ENCODE data around the gene WNT5B. TPM values are rescaled to one million over a fixed set of nuclear protein-coding genes. Genes with fewer than 3 reads are reported as not detected.

Gene WNT5B
- total and polyA plus RNA-seq, 11 donors: 0.52 to 3.9 (median 1.3) TPM

DNA sequence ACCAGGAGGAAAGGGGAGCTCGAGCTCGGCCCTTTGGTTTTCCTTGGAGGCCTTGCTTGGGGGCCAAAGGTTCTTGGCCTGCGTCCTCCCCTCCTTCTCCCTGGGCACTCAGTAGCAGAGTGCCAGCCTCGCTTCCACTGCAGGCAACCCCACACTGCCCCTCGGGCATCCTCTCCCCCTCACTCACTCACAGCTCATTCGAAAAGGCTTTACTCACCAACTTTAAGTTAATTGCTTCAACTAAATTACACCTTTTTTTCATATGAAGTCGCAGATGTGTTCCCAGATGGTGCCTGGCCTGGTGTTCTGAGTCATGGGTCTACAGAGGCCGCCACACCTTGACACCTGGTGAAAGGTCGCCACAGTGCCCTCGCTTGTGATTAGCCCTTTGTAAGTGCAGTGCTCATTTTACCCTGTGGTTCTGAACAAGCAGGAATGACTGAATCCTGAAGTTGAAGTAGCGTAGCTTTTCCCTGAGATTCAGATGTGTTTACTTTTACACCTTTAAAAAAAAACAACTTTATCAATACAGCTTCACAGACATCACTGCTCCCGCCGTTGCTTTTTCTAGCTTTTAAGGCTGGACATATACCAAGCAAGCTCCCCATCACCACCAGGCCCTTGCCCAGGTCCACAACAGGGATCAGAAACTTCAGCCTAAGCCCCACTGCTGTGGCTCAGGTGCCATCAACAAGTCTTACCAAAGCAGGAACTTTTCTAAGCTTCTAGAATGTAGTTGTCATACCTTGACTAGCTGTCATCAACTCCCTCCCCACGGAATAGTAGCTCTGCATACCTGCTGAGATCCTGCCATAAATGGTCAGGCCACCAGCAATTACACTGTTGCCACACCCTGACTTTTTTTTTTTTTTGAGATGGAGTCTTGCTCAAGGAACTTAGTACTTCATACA, 41.6 kb downstream of the WNT5B start:
- 79 to 82% (median 80%) methylated on average over 14 of the region's 14 CpGs for WGBS, 4 donors
- H3K4me3 ChIP-seq: no peak overlapping the region
- peak overlapping the region in 9 of 12 donors; percentile 30 to 94 (median 83) for H3K27ac ChIP-seq
- DNase-seq (no peak), ATAC-seq (no peak)
- no peaks in the 10 kb centered on the region for H3K27me3 ChIP-seq
- H3K4me1 ChIP-seq: peaks cover 0 to 28% (median 11%) of the 10 kb centered on the region in 12 donors
- TF ChIP-seq POLR2A (IDR thresholded peaks at IDR 0.05) (no peak), CTCF (IDR thresholded peaks at IDR 0.05) (no peak)
- no peaks in the 10 kb centered on the region for H3K36me3 ChIP-seq
- intact Hi-C loops (cut with DNase I): no loop called here
- H3K9me3 ChIP-seq: peaks cover 0 to 1% (median 0%) of the 10 kb centered on the region in 12 donors

- TF ChIP-seq CTCF (IDR thresholded peaks at IDR 0.05) (no peak), POLR2A (IDR thresholded peaks at IDR 0.05) (no peak)
- H3K9me3 ChIP-seq: peaks cover 0 to 14% (median 0%) of the 10 kb centered on the region in 12 donors
- H3K27ac ChIP-seq: no peak overlapping the region
- no peak for ATAC-seq
- H3K27me3 ChIP-seq: no peaks in the 10 kb centered on the region
- no peak overlapping the region for H3K4me3 ChIP-seq
- peaks cover 0 to 10% (median 7%) of the 10 kb centered on the region in 12 donors for H3K4me1 ChIP-seq
- WGBS, 4 donors: 92 to 94% (median 93%) methylated on average over 3 of the region's 3 CpGs
- H3K36me3 ChIP-seq: no peaks in the 10 kb centered on the region
- no peak for DNase-seq
- intact Hi-C loops (cut with DNase I): no loop called here
Measured at GRCh38 chr12:1676043-1676442, 47.0 kb downstream of the WNT5B start.

DNA sequence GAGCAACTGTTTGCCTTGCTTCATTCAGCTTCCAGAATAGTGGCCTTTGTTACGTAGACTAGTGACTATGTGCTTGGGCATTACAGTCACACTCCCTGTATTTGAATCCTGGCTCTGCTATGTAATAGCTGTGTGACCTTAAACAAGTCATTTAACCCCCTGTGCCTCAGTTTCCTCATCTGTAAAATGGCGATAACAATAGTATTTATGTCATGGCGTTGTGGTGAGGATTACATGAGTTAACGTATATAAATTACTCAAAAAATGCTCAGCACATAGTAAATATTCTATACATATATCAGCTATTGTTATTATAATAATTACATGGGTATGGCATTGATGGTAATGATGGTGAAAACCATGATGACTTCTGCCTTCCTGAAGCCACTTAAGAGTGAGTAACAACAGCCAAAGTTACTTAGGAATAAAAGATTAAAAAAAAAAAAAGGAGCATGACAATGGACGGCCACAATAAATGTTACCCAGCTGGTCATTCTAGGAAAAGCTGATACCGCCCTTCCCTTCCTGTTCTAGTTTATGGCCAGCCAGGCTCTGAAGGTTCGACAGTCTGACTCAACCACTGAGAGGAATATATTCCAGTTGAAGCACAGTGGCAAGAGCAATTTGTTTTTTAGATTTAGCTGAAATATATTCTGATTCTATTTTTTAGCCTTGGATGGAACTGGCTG, 51.9 kb downstream of the WNT5B start:
- TF ChIP-seq CTCF (IDR thresholded peaks at IDR 0.05) (no peak), POLR2A (IDR thresholded peaks at IDR 0.05) (peak in 1 of 2 donors; percentile 35)
- Histone ChIP-seq H3K4me3 (no peak overlapping the region), H3K36me3 (no peaks in the 10 kb centered on the region), H3K27ac (peak overlapping the region; percentile 9 to 82 (median 60)), H3K27me3 (no peaks in the 10 kb centered on the region), H3K9me3 (peaks cover 0 to 10% (median 0%) of the 10 kb centered on the region in 12 donors), H3K4me1 (peaks cover 0 to 19% (median 11%) of the 10 kb centered on the region in 12 donors)
- DNase-seq: peak in 1 of 5 donors; percentile 29
- intact Hi-C loops (cut with DNase I): no loop called here
- peak; percentile 55 to 95 (median 80) for ATAC-seq
- 64 to 72% (median 70%) methylated on average over 7 of the region's 7 CpGs for WGBS, 4 donors

DNA sequence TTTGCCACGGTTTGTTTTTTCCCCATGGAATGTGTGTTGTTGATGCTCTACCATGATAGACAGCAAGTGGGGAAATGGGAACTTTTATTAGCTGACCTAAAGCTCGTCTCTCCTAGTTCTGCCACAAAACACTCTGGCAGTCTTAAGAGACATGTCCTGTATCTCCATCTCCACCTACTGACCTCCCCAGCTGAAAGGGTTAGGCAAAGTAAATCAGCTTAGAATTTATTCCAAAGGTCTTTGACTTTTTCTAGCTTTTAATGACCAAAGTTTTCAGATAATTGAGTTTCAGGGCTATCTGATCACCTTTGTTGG, 52.4 kb downstream of the WNT5B start:
- peak in 2 of 4 donors; percentile 39 to 53 for ATAC-seq
- WGBS, 4 donors: 33 to 52% (median 47%) methylated on average over 2 of the region's 2 CpGs

More for the DNA sequence above, 52.4 kb downstream of the WNT5B start:
- TF ChIP-seq CTCF (IDR thresholded peaks at IDR 0.05) (no peak), POLR2A (IDR thresholded peaks at IDR 0.05) (no peak)
- no peaks in the 10 kb centered on the region for H3K36me3 ChIP-seq
- H3K9me3 ChIP-seq: peaks cover 0 to 5% (median 0%) of the 10 kb centered on the region in 12 donors
- no peak overlapping the region for H3K4me3 ChIP-seq
- peaks cover 0 to 19% (median 11%) of the 10 kb centered on the region in 12 donors for H3K4me1 ChIP-seq
- no peaks in the 10 kb centered on the region for H3K27me3 ChIP-seq
- peak overlapping the region; percentile 9 to 82 (median 60) for H3K27ac ChIP-seq
- DNase-seq: no peak
- intact Hi-C loops (cut with DNase I): no loop called here

Data from heart left ventricle (tissue), 16 donors.